Brain pericyte (primary cell): Measurements from ENCODE around the gene PLBD1.

Experiments used
- DNase-seq: peaks from one replicate; pipeline ENCODE4 v3.0.0-alpha.2; 2012; ENCODE audit warnings: low read depth, low spot score

The PLBD1 gene, protein sequence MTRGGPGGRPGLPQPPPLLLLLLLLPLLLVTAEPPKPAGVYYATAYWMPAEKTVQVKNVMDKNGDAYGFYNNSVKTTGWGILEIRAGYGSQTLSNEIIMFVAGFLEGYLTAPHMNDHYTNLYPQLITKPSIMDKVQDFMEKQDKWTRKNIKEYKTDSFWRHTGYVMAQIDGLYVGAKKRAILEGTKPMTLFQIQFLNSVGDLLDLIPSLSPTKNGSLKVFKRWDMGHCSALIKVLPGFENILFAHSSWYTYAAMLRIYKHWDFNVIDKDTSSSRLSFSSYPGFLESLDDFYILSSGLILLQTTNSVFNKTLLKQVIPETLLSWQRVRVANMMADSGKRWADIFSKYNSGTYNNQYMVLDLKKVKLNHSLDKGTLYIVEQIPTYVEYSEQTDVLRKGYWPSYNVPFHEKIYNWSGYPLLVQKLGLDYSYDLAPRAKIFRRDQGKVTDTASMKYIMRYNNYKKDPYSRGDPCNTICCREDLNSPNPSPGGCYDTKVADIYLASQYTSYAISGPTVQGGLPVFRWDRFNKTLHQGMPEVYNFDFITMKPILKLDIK

DNA sequence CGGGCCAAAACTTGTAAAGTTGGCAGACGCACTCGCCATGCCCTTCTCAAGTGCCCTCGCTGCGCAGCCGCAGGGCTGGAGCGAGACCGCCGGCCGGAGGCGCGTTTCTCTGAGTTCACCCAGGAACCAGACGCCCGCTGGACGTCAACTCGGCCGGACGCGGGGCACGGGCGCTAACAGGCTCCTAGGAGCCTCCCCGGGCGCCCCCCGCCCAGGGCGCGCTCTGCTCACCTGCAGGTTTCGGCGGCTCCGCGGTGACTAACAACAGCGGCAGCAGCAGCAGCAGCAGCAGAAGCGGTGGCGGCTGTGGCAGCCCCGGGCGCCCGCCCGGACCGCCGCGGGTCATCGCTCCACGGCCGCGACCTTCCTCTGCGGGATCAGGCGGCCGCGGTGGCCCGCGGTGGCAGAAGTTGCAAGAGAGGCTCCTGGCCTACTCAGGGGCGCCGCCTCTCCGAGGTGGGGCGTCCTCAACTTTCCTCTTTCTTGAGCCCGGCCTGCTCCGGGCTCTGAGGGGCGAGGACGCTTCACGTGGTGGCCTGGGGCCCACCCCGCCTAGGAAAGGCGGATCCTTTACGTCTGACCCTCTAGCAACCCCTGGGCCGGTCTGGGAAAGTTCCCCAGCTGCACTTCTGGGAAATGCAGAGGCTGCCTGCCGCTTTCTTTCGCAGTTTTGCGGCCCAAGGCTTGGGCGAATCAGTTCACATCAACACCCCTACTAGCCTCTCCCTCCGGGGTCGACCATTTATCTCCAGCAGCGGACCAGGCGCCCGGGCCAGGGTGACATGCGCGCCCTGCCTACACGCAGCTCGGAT is at the start of gene PLBD1:
Gene PLBD1, minus strand, starts transcription at position 533 of the 812 bp plus-strand sequence. Its CDS starts 187 bp downstream, at position 346.
- DNase-seq: no peak

DNA sequence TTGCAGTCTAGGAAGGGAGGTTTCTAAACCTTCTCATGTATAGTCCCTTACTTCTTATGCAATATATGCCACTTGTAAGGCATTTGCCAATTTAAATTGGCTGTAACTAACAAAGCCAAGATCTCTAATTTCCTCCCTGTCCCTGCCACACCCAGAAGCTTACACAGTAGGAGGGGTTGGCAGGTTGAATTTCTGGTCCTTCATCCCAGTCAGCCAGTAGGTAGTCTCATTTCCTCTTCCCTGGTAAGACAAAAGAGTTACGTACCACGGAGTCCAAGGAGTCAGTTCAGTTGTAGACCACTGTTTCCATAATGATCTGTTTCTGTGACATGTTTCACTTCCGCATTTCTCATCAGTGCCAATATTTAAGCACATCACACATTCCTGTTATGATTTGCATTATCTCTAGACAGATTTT is 47.0 kb upstream of the PLBD1 start:
- no peak for DNase-seq

DNA sequence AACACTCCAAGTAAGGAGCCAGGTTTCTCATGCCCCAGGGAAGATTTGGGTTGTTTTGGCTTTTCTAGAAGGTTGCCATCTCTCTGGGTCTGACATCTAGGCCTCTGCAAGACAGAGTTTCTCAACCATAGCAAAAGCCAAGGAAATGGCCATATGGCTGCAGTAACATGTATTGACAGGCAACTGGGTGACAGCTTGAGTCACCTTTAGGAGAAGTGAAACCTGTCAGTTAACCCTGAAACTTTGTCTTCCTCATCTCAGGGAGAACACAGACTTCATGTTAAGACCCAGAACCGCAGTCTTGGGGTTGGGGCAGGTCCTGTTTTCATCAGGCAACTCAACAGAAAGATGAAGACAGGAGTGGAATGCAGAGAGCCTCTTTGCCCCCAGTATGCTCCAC is 46.0 kb upstream of the PLBD1 start:
- DNase-seq: no peak

DNA sequence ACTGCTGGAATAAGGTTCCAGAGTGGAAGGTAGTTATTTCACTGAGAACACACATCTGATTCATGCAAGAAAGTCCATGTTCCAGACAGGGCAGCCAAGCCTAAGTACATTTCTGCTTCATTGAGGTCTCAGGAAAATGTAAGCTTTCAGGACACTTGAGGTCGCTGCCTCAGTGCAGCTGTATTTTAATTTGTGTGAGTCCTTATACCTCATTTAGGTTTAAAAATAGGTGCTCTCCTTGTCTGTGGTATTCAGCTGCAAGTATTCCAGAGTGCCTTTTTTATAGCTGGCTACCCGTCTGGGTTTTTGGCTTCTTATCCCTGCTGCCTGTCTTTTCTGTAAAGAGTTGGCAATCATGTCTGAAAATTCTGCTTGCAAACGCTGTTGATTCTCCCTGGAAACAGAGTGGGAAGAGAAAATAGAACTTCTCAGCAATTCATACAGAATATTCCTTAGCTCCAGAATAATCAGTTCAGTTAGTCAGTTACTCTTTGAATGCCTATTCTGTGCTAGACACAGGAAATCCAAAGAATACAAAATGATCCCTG is 45.3 kb upstream of the PLBD1 start:
- DNase-seq: no peak

DNA sequence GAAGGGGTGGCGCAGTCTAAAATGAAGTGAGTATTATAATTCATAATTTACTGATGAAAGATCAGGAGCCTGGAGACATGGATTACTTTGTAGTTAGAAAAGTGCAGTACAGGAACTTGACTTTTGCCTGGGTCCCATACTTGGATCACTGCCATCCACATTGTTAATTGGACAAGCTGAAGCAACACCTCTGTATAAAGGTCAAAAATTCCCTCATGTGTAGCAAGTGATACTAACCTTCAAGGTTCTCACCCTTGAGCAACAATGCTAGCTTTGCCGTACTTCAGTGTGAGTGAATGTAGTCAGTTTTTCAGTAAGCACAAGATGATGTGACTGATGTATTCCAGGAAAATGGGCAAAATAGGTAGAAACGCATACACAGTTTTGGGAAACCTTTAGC is 44.6 kb upstream of the PLBD1 start:
- no peak for DNase-seq

DNA sequence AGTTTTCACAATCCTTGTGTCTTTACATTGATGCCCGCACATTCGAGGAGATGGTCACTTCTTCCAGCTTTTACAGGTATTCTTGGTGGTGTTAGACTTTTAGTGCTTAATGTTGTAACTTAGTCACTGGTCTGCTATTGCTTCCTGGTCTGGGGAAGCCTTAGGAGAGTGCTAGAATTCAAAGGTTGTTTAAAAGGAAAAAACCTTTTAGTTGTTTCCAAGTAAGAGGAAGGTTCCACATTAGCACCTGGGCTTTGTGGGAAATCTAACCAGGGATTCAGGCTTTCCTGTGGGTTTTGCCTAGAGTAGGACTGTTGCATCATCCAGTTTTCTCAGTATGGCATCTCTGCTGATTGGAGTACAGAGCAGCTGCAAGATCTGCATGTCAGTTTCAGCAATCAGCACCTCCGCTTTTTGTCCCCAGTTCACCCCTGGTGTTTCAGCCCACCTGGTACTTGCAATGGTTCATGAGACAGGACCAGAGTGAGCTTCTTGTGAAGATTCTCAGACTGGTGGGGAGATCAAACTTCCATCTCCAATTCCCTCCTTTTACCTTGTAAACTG is 44.0 kb upstream of the PLBD1 start:
- DNase-seq: no peak

DNA sequence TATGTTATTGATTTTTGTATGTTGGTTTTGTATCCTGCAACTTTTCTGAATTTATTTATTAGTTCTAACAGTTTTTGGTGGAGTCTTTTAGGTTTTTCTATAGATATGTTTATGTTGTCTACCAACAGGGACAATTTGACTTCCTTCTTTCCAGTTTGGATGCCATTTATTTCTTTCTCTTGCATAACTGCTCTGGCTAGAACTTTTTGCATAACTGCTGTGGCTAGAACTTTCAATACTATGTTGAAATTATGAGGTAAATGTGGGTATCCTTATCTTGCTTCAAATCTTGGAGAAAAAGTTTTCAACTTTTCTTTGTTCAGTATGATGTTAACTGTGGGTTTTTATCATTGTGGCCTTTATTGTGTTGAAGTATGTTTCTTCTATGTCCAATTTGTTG is 39.9 kb upstream of the PLBD1 start:
- no peak for DNase-seq

DNA sequence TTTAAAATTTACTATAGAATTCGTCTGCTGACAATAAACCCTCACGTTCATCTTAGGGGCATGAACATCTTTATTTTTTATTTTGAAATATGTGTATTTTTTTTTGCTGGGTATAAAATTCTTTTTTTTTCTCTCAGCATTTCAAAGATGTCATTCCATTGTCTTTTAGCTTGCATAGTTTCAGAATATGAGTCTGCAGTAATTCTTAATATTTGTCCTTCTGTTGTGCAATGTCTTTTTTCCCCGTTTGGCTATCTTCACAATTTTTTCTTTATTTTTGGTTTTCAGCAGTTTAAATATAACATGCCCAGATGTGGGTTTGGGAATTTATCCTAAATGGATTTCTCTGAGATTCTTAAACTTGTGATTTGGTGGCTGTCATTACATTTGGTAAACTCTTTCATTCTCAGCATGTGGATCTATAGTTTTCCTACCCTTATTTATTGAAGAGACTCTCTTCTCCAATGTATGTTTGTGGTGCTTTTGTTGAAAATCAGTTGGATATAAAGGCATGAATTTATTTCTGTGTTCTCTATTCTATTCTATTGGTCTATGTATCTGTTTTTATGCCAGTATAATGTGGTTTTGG is 37.8 kb upstream of the PLBD1 start:
- DNase-seq: no peak

DNA sequence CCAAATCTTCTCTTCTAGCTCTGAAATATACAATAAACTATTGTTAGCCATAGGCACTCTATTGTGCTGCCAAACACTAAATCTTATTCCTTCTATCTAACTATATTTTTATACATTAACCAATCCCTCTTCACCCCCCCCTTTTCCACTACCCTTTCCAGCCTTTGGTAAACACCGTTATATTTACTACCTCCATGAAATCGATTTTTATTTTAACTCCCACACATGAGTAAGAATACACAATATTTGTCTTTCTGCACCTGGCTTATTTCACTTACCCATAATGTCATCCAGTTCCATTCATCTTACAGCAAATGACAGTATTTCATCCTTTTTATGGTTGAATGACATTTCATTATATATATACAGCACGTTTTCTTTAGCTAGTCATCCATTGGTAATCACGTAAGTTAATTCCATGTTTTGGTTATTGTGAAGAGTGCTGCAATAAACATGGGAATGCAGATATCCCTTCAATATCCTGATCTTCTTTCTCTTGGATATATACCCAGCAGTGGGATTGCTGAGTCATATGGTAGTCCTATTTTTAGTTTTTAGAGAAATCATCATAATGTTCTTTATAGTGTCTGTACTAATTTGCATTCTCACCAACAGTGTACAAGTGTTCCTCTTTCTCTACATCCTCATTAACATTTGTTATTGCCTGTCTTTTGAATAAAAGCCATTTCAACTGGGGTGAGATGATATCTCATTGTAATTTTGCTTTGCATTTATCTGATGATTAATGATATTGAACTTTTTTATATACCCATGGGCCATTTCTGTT is 34.2 kb upstream of the PLBD1 start:
- DNase-seq: no peak

DNA sequence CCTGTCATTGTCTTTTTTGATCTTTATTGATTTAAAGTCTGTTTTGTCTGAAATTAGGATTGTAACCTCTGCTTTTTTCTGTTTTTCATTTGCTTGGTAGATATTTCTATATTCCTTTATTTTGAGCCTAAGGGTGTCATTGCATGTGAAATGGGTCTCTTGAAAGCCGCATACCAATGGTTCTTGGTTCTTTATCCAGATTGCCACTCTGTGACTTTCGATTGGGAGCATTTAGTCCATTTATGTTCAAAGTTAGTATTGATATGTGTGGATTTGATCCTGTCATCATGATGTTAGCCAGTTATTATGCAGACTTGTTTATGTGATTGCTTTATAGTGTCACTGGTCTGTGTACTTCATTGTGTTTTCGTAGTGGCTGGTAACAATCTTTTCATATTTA is 29.8 kb upstream of the PLBD1 start:
- DNase-seq: no peak

DNA sequence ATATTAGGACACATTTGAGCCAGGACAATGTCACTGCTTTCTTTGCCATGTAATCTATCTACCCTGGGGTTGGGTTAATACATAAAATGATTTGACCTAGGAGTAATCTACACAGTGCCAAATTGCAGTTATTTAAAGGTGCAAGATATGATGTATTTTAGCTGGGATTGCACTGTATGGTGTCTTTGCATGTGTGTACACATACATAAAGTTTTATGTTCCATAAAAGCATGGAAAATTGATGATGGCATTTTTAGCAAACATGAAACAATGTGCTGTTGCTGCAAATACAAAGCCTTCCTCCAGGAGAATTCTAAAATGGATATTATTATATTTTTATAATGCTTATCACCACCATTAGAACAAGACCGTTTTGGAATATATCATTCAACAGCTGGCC is 24.0 kb upstream of the PLBD1 start:
- DNase-seq: no peak

DNA sequence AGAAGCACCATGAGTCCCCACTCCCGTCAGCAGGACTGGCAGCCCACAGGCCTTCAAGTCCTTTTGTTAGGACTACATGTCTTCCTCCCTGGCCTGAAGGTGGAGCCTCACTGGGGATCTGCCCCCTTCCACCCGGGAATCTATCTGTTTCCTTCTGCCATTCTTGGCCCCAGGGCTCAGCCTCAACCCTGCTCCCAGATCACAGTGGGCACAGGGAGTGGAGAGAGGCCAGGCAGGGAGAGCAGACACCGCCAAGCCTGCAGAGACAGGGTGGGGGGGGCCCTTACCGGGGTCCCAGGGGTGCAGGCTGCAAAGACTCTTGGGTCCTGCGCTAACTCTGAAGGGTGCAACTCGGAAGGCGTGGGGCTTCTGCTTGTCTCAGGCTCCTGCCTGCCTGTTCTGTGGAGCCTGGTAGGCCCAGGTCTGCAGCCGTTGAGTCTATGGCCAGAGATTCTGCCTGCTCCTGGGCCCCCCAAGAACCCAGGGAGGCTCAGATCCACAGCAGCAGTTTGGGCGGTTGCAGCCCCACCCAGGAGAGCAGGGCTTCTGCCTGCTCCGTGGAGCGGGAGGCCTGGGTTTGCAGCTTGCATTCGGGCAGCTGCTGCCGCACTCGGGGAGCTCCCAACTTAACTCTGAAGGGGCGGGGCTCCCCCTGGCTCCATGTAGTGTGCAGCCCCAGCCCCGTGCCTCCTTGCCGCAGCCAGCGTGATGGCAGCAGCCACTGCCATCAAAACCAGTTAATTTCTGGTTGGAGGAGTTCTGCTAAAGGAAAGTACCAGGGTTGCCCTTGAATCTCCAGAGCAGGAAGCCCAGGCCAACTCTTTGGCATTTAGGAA is 21.7 kb upstream of the PLBD1 start:
- no peak for DNase-seq

DNA sequence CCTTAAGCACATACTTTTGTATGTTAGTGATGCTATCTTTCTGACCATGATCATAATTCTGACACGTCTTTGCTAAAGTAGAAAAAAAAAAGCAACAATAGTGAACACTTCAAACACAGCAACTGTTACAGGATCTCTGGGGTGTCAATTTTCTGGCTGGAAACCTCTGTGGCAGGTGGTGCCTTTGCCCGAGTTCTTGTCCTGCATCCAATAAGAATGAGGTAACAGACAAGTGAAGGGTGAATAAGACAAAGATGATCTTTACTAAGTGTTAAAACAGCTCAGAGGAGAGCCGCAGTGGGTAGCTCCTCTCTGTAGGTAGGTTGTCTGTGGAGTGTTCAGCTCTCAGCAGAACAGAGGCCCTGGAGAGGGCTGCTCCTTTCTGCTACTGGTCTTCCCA is 20.9 kb upstream of the PLBD1 start:
- no peak for DNase-seq

DNA sequence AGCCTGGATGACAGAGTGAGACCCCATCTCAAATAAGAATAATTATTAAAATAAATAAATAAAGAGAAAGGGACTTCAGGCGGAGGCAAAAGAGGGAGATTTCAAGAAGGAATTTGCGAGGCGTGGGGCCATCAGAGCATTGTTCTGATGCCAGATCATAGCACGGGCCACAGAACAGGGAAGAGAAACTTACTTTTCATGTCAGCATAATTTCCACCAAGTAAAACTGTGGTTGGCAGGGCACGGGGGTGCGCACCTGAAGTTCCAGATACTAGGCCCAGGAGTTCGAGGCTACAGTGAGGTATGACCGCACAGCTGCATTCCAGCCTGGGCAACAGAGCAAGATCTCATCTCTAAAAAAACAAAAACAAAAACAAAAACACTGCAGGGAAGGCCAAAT is 11.0 kb upstream of the PLBD1 start:
- no peak for DNase-seq

DNA sequence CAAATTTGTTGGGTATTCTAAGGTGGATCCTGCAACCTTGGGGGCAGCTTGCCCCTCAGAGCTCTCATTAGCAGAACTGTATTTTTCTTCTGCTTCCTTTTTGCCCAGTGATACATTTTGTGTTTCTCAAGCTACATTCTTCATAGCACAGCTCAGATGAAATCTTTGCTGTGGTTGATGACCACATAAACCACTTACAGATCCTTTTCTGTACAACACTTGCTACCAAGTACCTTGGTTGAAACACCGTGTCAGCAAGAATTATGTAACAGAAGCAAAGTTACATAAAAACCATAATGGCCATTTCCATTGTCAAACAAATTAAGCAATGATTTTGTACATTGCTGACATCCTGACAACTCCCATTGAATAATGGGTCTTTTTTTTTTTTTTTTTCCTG is 9.7 kb upstream of the PLBD1 start:
- DNase-seq: no peak

DNA sequence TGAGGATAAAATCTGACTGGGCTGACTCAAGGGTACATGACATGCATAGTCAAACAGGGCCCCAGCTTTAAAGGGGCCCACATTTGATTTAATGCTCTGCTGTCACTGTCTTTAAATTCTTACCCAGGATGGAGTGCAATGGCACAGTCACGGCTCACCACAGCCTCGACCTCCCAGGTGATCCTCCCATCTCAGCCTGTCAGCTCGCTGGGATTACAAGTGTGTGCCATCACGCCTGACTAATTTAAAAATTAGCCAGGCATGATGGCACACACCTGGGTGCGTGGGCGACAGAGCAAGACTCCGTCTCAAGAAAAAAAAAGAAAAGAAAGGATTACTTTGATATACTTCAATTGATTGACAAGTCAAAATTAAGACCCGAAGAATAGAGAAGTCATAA is 9.2 kb upstream of the PLBD1 start:
- no peak for DNase-seq

DNA sequence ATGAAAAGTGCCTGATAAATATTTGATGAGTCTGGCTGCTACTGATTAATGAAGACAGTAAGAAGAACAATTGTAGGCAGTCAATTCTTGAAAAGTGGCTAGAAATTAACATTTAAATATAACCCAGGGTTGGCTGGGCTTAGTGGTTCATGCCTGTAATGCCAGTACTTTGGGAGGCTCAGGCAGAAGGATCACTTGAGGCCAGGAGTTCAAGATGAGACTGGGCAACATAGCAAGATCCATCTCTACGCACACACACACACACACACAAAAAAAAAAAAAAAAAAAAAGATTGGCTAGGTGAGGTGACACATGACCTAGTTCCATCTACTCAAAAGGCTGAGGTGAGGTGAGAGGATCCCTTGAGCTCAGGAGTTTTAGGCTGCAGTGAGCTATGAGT is 7.9 kb upstream of the PLBD1 start:
- no peak for DNase-seq

DNA sequence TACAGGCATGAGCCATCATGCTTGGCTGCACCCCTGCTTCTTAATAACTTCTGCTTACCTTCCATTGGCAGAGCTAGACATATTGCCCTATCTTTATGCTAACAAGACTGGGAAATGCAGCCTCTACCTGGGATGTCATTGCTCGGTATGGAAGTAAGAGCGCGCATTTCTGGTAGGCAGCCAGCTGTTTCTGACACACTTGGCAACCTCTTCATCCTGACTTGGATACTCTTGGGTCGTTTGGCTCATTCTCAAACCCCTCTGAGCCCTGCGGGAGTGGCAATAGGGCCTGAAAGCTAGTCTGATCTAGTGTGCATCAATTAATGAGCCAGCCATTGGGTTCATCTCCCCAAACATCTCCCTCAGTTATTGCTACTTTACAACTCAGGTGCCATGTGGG is 5.4 kb upstream of the PLBD1 start:
- DNase-seq: no peak

DNA sequence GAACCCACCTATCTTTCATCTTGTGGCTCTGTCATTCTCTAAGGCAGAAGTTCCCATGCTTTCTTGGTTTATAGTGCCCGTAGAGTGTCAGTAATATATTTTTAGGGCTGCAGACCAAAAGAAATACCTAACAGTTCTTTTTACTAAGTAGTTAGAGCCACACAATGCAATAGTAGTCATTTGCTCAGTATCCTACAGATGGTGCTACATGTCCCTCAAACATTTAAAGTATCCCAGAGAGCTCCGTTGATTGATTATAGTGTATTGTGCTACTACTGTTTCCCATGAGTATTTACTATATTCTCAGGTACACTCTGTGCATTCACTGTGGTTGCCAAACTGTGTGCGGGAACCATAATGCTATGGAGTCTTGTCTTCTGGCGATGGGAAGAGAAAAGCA is 4.7 kb upstream of the PLBD1 start:
- no peak for DNase-seq

DNA sequence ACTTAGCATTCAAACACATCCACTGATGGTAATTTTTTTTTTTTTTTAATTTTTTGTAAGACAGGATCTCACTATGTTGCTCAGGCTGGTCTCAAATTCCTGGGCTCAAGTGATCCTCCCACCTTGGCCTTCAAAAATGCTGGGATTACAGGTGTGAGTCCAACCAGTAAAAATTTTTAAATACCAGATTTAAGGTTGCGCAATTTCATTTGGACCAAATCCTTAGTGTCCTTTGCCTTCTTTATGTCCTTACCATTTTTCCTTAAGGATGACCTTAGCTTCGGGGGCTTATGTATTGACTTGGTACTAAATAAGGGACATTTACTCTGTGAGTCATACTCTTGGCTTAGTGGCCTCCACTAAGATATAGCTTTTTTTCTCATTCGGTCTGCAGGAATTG is 4.1 kb upstream of the PLBD1 start:
- DNase-seq: no peak
